CD4-positive, alpha-beta T cell treated with Interleukin-15 for 4 hours (primary cell): ENCODE measurements around the gene FAM234B.
A peak's percentile ranks its signal among the peaks of the same experiment; 100 is the strongest.

ENCODE experiments used
- DNase-seq: peaks from one replicate; pipeline ENCODE4 v3.0.0-alpha.2; 2020; ENCODE audit warnings: low spot score

The FAM234B gene

DNA sequence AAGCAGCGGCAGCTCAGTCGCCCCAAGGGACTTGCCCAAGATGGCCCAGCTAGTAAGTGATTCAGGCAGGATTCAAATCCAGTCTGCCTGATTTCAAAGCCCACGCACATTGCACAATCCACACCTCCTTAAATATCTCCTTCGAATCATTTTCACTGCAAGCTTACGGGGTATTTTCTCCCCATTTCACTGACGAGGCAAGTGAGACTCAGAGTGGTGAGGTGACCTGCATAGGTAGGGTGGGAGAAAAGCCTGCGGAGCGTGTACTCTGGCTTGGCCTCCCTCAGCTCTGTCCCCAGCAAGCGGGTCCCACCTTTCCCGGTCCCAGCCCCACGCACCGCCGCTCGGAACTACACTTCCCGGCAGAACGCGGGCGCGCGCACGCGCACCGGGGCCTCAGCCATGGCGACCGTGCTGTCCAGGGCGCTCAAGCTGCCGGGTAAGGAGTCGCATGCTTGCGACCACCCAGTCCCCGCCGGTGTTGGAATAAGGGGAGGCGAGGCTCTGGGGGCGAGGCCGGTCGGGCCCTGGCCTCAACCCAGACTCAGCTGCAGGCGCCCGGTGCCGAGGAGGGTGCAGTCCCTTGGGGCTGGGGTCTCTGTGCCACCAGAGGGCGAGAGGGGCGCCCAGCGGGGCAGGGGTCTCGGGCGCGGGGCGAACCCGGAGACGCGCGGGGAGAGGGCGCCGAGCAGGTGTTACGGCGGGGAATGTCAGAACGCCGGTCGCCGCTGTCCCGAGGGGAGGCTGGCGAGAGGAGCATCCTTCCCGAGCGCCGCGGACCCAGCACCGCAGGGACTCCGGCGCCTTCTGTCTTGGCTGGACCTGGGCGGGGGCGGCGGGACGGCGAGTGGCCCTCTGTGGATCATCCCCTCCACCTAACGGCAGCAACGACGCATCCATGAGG is at the start of gene FAM234B:
Gene FAM234B (plus strand): TSS at position 380 of the 904 bp plus-strand sequence. CDS start 23 bp downstream, at position 403.
- peak; percentile 72 for DNase-seq

GRCh38 chr12:12995088-12995487 is 49.1 kb upstream of the FAM234B start:
- no peak for DNase-seq

DNA sequence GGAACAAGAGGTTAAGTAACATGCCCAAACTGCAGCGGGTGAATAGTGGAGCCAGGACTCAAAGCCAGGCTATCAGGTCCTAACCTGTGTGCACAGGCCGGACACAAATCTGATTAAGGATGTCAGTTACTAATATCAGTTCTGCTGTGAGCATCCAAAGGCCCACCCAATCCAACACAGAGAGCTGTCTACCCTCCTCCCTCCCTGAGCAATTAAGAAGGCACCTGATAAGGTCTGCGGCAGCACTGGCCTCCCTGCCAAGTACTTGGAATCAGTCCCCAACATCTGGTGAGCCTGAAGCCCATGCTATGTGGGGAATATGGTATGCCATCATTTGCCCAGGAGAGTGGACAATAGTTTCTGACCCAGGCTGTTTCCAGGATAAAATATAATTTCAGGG is 48.0 kb upstream of the FAM234B start:
- DNase-seq = no peak

DNA sequence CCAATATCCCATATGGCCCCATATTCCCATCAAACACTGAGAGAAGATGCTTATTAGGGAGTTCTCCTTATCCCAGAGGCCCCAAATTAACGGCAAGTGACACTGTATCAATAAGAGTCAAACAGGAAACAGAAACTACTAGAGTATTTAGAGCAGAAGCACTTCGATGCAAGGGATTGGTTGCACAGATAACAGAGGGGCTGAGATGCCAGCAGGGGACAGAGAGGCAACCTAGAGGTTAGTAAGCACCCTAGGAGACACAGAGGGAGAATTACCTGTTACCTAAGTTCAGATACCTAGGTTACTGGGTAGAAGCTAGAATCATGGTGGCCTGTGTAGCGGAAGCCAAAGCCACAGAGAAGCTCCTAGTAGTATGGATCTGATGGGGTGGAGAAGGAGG is 47.0 kb upstream of the FAM234B start:
- DNase-seq = no peak

GRCh38 chr12:12997734-12998133 is 46.4 kb upstream of the FAM234B start:
- no peak for DNase-seq

DNA sequence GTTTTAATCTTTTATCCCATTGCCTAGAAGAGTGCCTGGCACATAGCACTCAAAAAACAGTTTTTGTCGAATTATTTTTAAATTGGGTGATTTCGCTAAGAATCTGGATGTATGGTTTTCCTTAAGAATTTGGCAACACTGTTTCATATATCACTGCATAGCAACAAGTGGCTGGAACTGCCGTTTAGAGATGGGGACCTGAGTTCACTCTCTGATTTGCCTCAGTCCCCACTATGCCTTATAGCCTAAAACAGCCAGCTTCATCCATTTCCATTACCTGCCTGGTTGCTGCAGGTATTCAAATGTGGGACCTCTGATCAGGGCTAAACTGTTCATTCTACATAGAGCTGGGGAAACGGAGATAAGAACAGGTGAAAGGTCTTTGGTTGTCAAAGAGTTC is 45.9 kb upstream of the FAM234B start:
- DNase-seq = no peak

- DNase-seq = no peak
These were observed 44.8 kb upstream of the FAM234B start for GRCh38 chr12:12999271-12999958.

GRCh38 chr12:12999959-13000615 is 44.1 kb upstream of the FAM234B start, which contains the start of gene HEBP1:
Gene HEBP1, minus strand, starts transcription at chr12:13000265. Its CDS starts 151 bp downstream, at chr12:13000114.
- peak; percentile 95 for DNase-seq

DNA sequence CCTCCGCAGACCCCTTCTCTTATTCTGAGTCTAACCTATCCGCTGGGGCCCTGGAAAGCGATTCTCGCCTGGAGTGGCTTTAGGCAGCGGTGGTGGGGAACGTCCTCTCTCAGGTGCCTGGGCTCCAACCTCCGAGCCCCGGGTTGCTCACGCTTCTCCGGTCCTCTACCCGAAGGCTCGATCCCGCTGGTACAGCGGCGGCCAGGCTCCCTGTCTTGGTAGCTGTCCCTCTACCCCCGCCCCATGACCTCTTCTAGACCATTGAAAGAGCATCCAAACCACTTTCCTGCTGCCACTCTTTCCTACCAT is 43.6 kb upstream of the FAM234B start:
- no peak for DNase-seq

- DNase-seq = peak; percentile 24
These were observed 43.0 kb upstream of the FAM234B start for GRCh38 chr12:13000925-13001774.

DNA sequence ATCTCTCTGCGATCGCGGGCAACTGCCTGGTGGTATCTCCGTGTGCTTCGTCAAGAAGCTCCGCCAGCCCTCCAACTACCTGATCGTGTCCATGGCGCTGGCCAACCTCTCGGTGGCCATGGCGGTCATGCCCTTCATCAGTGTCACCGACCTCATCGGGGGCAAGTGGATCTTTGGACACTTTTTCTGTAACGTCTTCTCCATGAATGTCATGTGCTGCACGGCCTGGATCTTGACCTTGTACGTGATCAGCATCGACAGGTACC is 42.5 kb upstream of the FAM234B start:
- DNase-seq = no peak

DNA sequence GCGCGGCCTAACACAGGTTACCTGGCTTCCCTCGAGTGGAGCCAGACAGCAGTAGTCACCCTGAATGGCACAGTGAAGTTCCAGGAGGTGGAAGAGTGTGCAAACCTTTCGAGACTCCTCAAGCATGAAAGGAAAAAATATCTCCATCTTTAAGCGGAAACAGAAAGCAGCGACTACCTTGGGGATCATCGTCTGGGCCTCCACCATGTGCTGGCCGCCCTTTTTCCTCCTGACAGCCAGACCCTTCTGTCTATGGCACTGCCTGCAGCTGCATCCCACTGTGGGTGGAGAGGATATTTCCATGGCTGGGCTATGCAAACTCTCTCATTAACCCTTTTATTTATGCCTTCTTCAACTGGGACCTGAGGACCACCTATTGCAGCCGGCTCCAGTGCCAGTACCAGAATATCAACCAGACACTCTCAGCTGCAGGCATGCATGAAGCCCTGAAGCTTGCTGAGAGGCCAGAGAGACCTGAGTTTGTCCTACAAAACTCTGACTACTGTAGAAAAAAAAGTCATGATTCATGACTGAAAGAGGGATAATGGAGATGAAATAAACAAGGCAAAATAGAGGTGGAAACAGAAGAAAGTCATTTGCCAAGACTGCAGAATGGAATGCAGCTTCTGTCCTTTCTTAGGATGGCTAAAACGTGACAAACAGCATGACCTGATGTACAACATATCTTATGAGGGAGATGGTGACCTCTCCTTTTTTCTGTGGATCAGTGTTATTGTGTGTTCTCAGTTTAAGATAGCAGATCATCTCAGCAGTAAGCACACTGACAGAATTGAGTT is 41.7 kb upstream of the FAM234B start:
- no peak for DNase-seq

GRCh38 chr12:13004361-13004760 is 39.8 kb upstream of the FAM234B start:
- no peak for DNase-seq

DNA sequence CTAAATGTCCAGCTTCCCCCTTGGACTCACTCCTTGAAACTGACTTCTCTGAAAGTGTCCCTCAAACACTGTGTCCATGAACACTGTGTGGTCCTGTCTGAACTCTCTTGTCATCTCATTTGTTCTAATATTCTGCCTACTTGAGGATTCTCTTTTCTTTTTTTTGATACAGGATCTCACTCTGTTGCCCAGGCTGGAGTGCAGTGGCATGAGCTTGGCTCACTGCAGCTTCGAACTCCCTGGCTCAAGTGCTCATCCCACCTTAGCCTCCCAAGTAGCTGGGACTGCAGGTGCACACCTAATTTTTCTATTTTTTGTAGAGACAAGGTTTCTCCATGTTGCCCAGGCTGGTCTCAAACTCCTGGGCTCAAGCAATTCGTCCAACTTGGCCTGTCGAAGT is 39.2 kb upstream of the FAM234B start:
- no peak for DNase-seq

DNA sequence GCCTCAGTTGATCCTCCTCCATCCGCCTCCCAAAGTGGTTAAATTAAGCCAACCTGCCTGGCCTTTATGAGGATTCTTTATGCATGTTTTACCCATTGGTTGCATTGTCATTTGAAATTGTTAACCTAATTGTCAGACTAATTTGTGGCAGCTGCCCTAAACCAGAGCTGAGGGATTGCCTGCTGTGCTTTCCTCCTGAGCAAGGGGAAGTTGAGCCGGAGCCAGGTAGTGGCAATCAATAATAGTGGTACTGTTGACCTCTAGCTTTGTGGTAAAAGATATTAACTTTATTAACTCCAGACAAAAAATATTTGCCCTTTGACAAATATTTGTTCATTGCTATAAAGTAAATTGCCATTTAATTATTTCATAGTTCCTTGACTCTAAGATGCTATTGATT is 38.5 kb upstream of the FAM234B start:
- no peak for DNase-seq

- no peak for DNase-seq
These were observed 36.5 kb upstream of the FAM234B start for GRCh38 chr12:13007496-13008233.

GRCh38 chr12:13008741-13009380 is 35.3 kb upstream of the FAM234B start:
- no peak for DNase-seq

DNA sequence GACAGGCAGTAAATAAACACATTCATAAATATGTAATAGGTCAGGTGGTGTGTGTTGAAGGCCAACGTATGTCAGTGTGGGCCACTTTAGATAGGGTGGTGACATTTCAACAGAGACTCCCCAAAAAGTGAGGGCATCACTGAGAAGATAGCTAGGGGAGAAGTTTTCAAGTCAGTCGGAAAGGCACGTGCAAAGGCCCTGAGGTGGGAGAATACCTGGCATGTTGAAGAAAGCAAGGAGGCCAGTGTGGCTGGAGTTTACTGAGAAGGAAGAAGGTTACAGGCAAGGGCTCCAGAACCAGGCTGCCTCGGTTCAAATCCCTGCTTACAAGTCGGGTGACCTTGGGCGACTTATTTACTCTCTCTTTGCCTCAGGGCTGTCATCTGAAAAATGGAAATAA is 33.1 kb upstream of the FAM234B start:
- DNase-seq = no peak

GRCh38 chr12:13022851-13023271 is 21.3 kb upstream of the FAM234B start:
- no peak for DNase-seq
